T-helper 17 cell (primary cell): ENCODE measurements around the gene NRROS. TPM values are rescaled to one million over a fixed set of nuclear protein-coding genes. Genes with fewer than 3 reads are reported as not detected.

ENCODE experiments used
- ATAC-seq: fragments of 150-1000 bp; cut with Tn5 transposase; 2 replicates; pipeline ENCODE4 v1.10.0; 2021; ENCODE audit warnings: mild to moderate bottlenecking, moderate library complexity
- DNase-seq, 3 donors: peaks; one replicate each; pipeline versions ENCODE4 v3.0.0 to v3.0.0-alpha.2; 2020 to 2021
- H3K9me3 ChIP-seq: one replicate; pipeline ENCODE4 v1.7.0; 2013; ENCODE audit warnings: low read length, mild to moderate bottlenecking; ENCODE audit not compliant: control insufficient read depth, poor library complexity, severe bottlenecking
- H3K27ac Mint-ChIP-seq: one replicate; pipeline ENCODE4 v1.8.0; 2022; ENCODE audit warnings: mild to moderate bottlenecking, moderate library complexity, mixed read lengths
- H3K27me3 Mint-ChIP-seq: one replicate; pipeline ENCODE4 v1.8.0; 2022; ENCODE audit warnings: mixed read lengths
- H3K36me3 Mint-ChIP-seq: one replicate; pipeline ENCODE4 v1.8.0; 2022; ENCODE audit warnings: low read depth, mixed read lengths
- H3K4me1 Mint-ChIP-seq: one replicate; pipeline ENCODE4 v1.8.0; 2022; ENCODE audit warnings: mild to moderate bottlenecking, mixed read lengths
- H3K4me3 Mint-ChIP-seq: one replicate; pipeline ENCODE4 v1.8.0; 2022; ENCODE audit warnings: mild to moderate bottlenecking, moderate library complexity, mixed read lengths
- total RNA-seq, 4 donors: library from RNA in 2 of 4; stranded (reverse) in 2 of 4; gene quantifications; one replicate each; pipeline ENCODE4 v1.2.3 and lab custom pipeline; 2022 to 2026

NRROS gene
- total RNA-seq, 2 donors from 2014 or later: 15.1 to 15.5 TPM

DNA sequence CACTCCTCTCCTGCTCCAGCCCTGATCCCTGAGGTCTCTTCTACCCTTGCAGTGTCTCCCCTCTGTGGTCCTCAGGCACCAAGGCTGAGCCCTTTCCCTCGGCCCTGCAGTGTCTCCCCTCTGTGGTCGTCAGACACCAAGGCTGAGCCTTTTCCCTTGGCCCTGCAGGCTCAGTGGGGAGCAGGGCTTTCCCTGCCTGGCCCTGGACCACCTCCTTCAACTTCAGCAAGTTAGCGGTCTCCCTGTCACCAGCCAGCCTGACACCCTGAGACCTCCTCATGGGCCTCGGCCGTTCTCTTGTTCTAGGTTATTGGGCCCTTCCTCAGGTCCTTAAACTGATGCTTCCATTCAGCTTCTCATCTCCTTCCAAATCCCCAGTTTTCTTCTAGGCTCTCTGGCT is 4.3 kb downstream of the NRROS start:
- H3K36me3 Mint-ChIP-seq: peaks cover 3% of the 10 kb centered on the region
- peaks cover 65% of the 10 kb centered on the region for H3K4me1 Mint-ChIP-seq
- no peak for DNase-seq

DNA sequence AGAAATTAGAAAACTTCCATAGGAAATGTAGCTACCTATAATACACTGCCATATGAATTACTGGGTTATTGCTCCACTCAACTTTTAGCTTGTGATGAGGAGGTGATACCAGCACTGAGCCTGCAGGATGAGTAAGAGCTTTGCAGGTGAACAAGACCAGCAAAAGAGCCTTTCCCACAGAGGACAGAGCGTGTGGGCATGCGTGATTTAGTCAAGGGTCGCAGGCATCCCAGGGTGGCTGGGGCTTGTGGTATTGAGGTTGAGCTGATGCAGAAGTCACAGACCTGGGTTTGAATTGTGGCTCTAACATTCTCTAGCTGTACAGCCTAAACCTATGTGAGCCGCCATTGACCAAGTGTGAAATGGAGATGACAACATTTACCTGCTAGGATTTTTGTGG is 5.6 kb downstream of the NRROS start:
- Mint-ChIP-seq H3K27ac (peak overlapping the region; percentile 97), H3K4me1 (peaks cover 59% of the 10 kb centered on the region), H3K27me3 (no peaks in the 10 kb centered on the region), H3K4me3 (no peak overlapping the region), H3K36me3 (peaks cover 3% of the 10 kb centered on the region)
- no peak for ATAC-seq
- no peaks in the 10 kb centered on the region for H3K9me3 ChIP-seq
- DNase-seq: no peak

More for the DNA sequence above, 4.3 kb downstream of the NRROS start:
- H3K27ac Mint-ChIP-seq: peak overlapping the region; percentile 97
- no peaks in the 10 kb centered on the region for H3K9me3 ChIP-seq
- H3K27me3 Mint-ChIP-seq: no peaks in the 10 kb centered on the region
- no peak for ATAC-seq
- peak overlapping the region; percentile 75 for H3K4me3 Mint-ChIP-seq

GRCh38 chr3:196645897-196646665 is 6.6 kb downstream of the NRROS start:
- DNase-seq: no peak
- no peak for ATAC-seq
- Mint-ChIP-seq H3K36me3 (peaks cover 3% of the 10 kb centered on the region), H3K4me3 (no peak overlapping the region), H3K27me3 (no peaks in the 10 kb centered on the region), H3K27ac (peak overlapping the region; percentile 97), H3K4me1 (peaks cover 56% of the 10 kb centered on the region)
- no peaks in the 10 kb centered on the region for H3K9me3 ChIP-seq

GRCh38 chr3:196646666-196647216 is 7.2 kb downstream of the NRROS start:
- H3K9me3 ChIP-seq: no peaks in the 10 kb centered on the region
- no peak for ATAC-seq
- Mint-ChIP-seq H3K27me3 (no peaks in the 10 kb centered on the region), H3K27ac (peak overlapping the region; percentile 97), H3K4me1 (peaks cover 58% of the 10 kb centered on the region), H3K4me3 (no peak overlapping the region), H3K36me3 (peaks cover 3% of the 10 kb centered on the region)
- no peak for DNase-seq

- Mint-ChIP-seq H3K4me3 (no peak overlapping the region), H3K36me3 (no peaks in the 10 kb centered on the region)
These were observed 11.3 kb downstream of the NRROS start for GRCh38 chr3:196650740-196651311.

DNA sequence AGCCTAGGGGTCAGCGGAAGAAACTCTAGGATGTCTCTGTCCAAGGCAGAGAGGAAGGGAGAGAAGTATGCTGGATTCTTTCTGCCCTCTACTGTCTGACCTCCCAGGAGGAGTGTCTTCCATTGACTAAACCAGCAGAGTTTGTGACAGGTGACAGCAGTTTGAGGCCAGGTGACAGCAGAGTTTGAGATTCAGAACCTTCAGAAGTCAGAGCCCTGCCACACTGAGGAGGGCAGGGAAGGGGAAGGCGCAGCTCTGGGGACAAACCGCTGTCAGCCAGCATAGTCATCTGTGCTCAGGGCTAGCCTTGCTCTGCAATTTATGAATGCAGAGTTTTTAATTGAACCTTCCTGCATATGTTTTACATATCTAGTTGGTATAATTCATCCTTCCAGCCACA is 12.3 kb downstream of the NRROS start:
- ATAC-seq: no peak
- H3K4me1 Mint-ChIP-seq: peaks cover 34% of the 10 kb centered on the region
- no peaks in the 10 kb centered on the region for H3K27me3 Mint-ChIP-seq
- H3K4me3 Mint-ChIP-seq: no peak overlapping the region
- DNase-seq: no peak
- no peaks in the 10 kb centered on the region for H3K9me3 ChIP-seq
- H3K27ac Mint-ChIP-seq: peak overlapping the region; percentile 86
- H3K36me3 Mint-ChIP-seq: no peaks in the 10 kb centered on the region

More at GRCh38 chr3:196650740-196651311, 11.3 kb downstream of the NRROS start:
- H3K9me3 ChIP-seq: no peaks in the 10 kb centered on the region
- H3K27ac Mint-ChIP-seq: peak overlapping the region; percentile 86
- ATAC-seq (peak; percentile 40), DNase-seq (no peak)
- H3K4me1 Mint-ChIP-seq: peaks cover 40% of the 10 kb centered on the region
- no peaks in the 10 kb centered on the region for H3K27me3 Mint-ChIP-seq

- ATAC-seq (no peak), DNase-seq (no peak)
- H3K27me3 Mint-ChIP-seq: no peaks in the 10 kb centered on the region
- H3K9me3 ChIP-seq: no peaks in the 10 kb centered on the region
- H3K27ac Mint-ChIP-seq: peak overlapping the region; percentile 86
- H3K4me3 Mint-ChIP-seq: no peak overlapping the region
- no peaks in the 10 kb centered on the region for H3K36me3 Mint-ChIP-seq
- H3K4me1 Mint-ChIP-seq: peaks cover 30% of the 10 kb centered on the region
These were observed 13.7 kb downstream of the NRROS start for GRCh38 chr3:196652961-196653795.

- Mint-ChIP-seq H3K27me3 (no peaks in the 10 kb centered on the region), H3K4me1 (peaks cover 26% of the 10 kb centered on the region), H3K4me3 (no peak overlapping the region), H3K36me3 (no peaks in the 10 kb centered on the region), H3K27ac (peak overlapping the region; percentile 86)
- DNase-seq (no peak), ATAC-seq (no peak)
- no peaks in the 10 kb centered on the region for H3K9me3 ChIP-seq
These were observed 14.7 kb downstream of the NRROS start for GRCh38 chr3:196654006-196654734.

- Mint-ChIP-seq H3K27ac (peak overlapping the region; percentile 59), H3K27me3 (no peaks in the 10 kb centered on the region), H3K4me3 (no peak overlapping the region), H3K36me3 (no peaks in the 10 kb centered on the region), H3K4me1 (peaks cover 26% of the 10 kb centered on the region)
- no peak for DNase-seq
- no peak for ATAC-seq
- H3K9me3 ChIP-seq: no peaks in the 10 kb centered on the region
These were observed 15.2 kb downstream of the NRROS start for GRCh38 chr3:196654735-196655090.

- Mint-ChIP-seq H3K4me1 (peaks cover 24% of the 10 kb centered on the region), H3K27ac (peak overlapping the region; percentile 59), H3K4me3 (no peak overlapping the region), H3K36me3 (no peaks in the 10 kb centered on the region), H3K27me3 (no peaks in the 10 kb centered on the region)
- DNase-seq: no peak
- ATAC-seq: no peak
- no peaks in the 10 kb centered on the region for H3K9me3 ChIP-seq
These were observed 16.0 kb downstream of the NRROS start for GRCh38 chr3:196655496-196655895.

DNA sequence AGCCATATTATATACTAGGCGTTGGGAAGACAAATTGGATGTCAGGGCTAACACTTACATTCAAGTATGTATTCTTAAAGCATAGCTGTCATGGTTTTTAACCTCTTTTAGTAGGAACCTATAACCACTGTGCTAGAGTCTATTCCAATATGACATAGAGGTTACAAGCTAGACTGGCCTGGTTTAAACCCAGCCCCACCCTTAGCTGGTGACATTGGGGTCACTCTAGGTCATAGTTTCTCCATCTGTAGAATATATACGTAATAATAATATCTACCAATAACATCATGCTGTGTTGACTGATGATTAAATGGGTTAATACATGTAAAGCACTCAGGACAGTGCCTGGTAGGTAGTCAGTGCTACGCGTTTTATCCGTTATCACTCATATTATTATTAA is 16.7 kb downstream of the NRROS start:
- H3K27ac Mint-ChIP-seq: peak overlapping the region; percentile 59
- H3K36me3 Mint-ChIP-seq: no peaks in the 10 kb centered on the region
- ATAC-seq (no peak), DNase-seq (no peak)
- no peaks in the 10 kb centered on the region for H3K9me3 ChIP-seq
- no peak overlapping the region for H3K4me3 Mint-ChIP-seq
- H3K27me3 Mint-ChIP-seq: no peaks in the 10 kb centered on the region
- peaks cover 19% of the 10 kb centered on the region for H3K4me1 Mint-ChIP-seq

DNA sequence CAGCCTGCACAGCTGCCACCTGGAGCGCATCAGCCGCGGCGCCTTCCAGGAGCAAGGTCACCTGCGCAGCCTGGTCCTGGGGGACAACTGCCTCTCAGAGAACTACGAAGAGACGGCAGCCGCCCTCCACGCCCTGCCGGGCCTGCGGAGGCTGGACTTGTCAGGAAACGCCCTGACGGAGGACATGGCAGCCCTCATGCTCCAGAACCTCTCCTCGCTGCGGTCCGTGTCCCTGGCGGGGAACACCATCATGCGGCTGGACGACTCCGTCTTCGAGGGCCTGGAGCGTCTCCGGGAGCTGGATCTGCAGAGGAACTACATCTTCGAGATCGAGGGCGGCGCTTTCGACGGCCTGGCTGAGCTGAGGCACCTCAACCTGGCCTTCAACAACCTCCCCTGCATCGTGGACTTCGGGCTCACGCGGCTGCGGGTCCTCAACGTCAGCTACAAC is 20.4 kb downstream of the NRROS start:
- H3K4me1 Mint-ChIP-seq: peaks cover 3% of the 10 kb centered on the region
- no peak overlapping the region for H3K27ac Mint-ChIP-seq
- DNase-seq: no peak
- H3K36me3 Mint-ChIP-seq: no peaks in the 10 kb centered on the region
- no peaks in the 10 kb centered on the region for H3K27me3 Mint-ChIP-seq
- no peaks in the 10 kb centered on the region for H3K9me3 ChIP-seq
- no peak overlapping the region for H3K4me3 Mint-ChIP-seq
- no peak for ATAC-seq
